Neural crest cell (in vitro differentiated cells): Measurements from ENCODE around the gene FRMD5. TPM values are rescaled to one million over a fixed set of nuclear protein-coding genes. Genes with fewer than 3 reads are reported as not detected.

Experiments used
- DNase-seq: peaks from one replicate; pipeline ENCODE4 v3.0.0; 2021; ENCODE audit warnings: low read depth, mixed read lengths, low spot score
- H3K27ac Mint-ChIP-seq: one replicate; pipeline ENCODE4 v1.8.0; 2021; ENCODE audit warnings: mild to moderate bottlenecking, mixed read lengths; ENCODE audit not compliant: unreplicated experiment
- H3K27me3 Mint-ChIP-seq: 2 replicates; pipeline ENCODE4 v1.8.0; 2021; ENCODE audit warnings: low read depth, mild to moderate bottlenecking, mixed read lengths
- H3K36me3 Mint-ChIP-seq: 2 replicates; pipeline ENCODE4 v1.8.0; 2021; ENCODE audit warnings: low read depth, mild to moderate bottlenecking, mixed read lengths
- H3K4me1 Mint-ChIP-seq: 2 replicates; pipeline ENCODE4 v1.8.0; 2021; ENCODE audit warnings: mixed read lengths
- H3K4me3 Mint-ChIP-seq: one replicate; pipeline ENCODE4 v1.8.0; 2021; ENCODE audit warnings: mild to moderate bottlenecking, mixed read lengths
- H3K9me3 Mint-ChIP-seq: 2 replicates; pipeline ENCODE4 v1.8.0; 2021; ENCODE audit warnings: mixed read lengths
- CTCF ChIP-seq: fragments of 200-600 bp; sonication (generic); conservative IDR thresholded peaks from 2 replicates; pipeline ENCODE4 v1.5.0; 2021; ENCODE audit warnings: antibody characterized with exemption, mild to moderate bottlenecking
- total RNA-seq: library from RNA; stranded (reverse); gene quantifications from 2 replicates; pipeline ENCODE4 v1.2.1, GENCODE V29; 2021

Gene FRMD5
- total RNA-seq, 1 donor from 2014 or later: 4.3 TPM

DNA sequence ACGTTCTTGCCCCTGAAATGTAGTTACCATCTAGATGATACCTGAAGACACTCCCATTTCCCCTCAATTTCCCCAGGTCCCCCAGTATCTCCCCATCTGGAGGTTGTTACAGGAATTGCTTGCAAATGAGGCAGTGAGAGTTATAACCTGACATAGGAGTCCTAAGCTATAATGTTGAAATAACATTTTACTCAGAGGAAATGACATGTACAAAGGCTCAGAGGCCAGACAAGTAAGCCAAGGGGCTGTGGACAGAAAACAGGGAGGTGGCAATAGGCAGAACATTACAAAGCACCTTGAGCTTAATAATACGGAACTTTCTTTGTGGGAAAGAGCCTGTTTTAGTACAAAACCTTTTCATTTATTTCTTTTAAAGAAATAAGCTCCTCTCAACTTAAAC lies 171.9 kb downstream of the FRMD5 start:
- H3K4me1 Mint-ChIP-seq: no peaks in the 10 kb centered on the region
- no peak for TF ChIP-seq CTCF
- no peak overlapping the region for H3K27ac Mint-ChIP-seq
- H3K27me3 Mint-ChIP-seq: no peaks in the 10 kb centered on the region
- DNase-seq: no peak
- H3K9me3 Mint-ChIP-seq: peaks cover 5% of the 10 kb centered on the region
- H3K4me3 Mint-ChIP-seq: no peak overlapping the region
- H3K36me3 Mint-ChIP-seq: peaks cover 2% of the 10 kb centered on the region

GRCh38 chr15:44018151-44018550 lies 176.9 kb downstream of the FRMD5 start:
- no peak for TF ChIP-seq CTCF
- no peaks in the 10 kb centered on the region for H3K4me1 Mint-ChIP-seq
- H3K36me3 Mint-ChIP-seq: peaks cover 1% of the 10 kb centered on the region
- no peak for DNase-seq
- peaks cover 3% of the 10 kb centered on the region for H3K9me3 Mint-ChIP-seq
- H3K27ac Mint-ChIP-seq: no peak overlapping the region
- H3K4me3 Mint-ChIP-seq: no peak overlapping the region
- H3K27me3 Mint-ChIP-seq: no peaks in the 10 kb centered on the region

DNA sequence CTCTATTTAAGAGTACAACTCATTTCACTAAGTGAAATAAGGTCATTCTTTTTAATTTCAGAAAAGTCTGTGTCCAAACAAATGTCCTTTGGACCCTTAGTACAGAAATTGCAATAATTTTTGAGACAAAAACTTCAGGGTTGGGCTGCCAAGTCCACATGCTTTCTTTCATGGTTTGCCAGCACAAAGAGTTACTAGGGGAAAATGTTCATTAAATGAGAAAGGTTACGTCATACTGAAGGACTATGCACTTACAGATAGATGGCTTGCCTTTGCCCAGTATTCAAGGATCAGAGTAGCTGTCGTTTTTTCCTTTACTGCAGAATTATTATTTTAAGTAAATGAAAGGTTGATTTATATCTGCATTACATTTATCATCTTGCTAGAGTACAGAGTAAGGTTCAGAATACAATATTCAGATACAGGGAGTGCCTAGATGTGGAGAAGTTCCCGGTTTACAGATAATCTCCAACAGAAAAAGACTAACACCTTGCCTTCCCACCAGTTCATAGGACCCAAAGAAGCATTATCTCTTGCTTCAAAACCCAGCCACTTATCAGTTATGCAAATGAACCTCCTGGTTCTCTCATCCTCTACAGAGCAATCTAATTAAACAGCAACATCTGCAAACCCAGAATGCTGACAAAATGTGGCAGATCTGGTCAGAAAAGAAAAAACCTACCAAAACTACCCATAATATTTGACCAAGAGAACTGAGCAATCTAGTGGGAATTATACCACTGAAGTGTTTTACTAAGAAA lies 179.3 kb downstream of the FRMD5 start:
- no peaks in the 10 kb centered on the region for H3K27me3 Mint-ChIP-seq
- no peak overlapping the region for H3K27ac Mint-ChIP-seq
- TF ChIP-seq CTCF: no peak
- H3K9me3 Mint-ChIP-seq: no peaks in the 10 kb centered on the region
- H3K4me1 Mint-ChIP-seq: peaks cover 15% of the 10 kb centered on the region
- H3K4me3 Mint-ChIP-seq: no peak overlapping the region
- no peaks in the 10 kb centered on the region for H3K36me3 Mint-ChIP-seq
- no peak for DNase-seq

DNA sequence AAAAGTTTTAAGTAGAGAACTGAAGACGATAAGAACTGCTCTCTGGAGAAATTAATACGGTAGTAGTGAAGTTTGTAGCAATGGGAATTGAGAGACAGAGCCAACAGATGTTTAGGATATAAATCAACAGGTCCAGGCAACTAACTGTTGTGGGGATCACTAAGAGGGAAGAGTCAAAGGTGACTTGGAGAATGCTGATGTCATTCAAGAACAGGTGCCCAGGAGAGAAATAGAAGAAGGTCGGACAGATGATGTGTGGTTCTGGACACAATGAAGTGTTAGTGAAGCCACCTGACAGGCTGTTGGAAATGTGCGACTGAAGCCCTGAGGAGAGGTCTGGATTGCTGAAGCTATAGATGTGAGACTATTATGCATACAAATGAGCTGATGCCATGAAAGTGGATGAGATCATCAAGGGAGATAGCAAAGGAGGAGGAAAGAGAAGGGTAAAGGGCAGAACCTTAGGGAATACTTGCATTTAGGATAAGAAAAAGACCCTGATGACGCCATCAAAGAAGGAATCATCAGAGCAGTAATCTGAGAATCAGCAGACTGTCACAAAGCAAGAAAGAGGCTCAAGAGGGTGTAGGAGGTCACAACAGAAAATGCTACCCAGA lies 183.7 kb downstream of the FRMD5 start:
- H3K4me3 Mint-ChIP-seq: no peak overlapping the region
- H3K27me3 Mint-ChIP-seq: no peaks in the 10 kb centered on the region
- no peak for DNase-seq
- peaks cover 15% of the 10 kb centered on the region for H3K4me1 Mint-ChIP-seq
- peaks cover 2% of the 10 kb centered on the region for H3K9me3 Mint-ChIP-seq
- H3K27ac Mint-ChIP-seq: peak overlapping the region; percentile 65
- H3K36me3 Mint-ChIP-seq: no peaks in the 10 kb centered on the region
- no peak for TF ChIP-seq CTCF

DNA sequence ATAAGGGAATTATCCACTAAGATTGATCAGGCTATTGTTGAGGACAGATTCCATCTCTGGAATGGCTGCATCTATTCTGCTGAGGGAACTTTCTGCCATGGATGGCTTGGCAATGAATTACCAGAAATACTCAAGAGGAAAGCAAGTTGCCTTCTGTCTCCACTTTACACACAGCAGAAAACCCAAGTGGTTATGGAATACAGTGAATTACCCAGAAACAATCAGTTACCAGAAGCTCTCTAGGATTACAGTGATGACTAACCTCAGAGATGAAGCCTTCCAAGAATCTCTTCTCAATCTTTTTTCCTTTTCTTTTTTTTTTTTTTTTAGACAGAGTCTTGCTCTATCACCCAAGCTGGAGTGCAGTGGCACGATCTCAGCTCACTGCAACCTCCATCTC lies 185.0 kb downstream of the FRMD5 start:
- DNase-seq: no peak
- H3K4me3 Mint-ChIP-seq: no peak overlapping the region
- H3K4me1 Mint-ChIP-seq: peaks cover 15% of the 10 kb centered on the region
- no peaks in the 10 kb centered on the region for H3K27me3 Mint-ChIP-seq
- no peaks in the 10 kb centered on the region for H3K36me3 Mint-ChIP-seq
- H3K27ac Mint-ChIP-seq: no peak overlapping the region
- TF ChIP-seq CTCF: no peak
- peaks cover 4% of the 10 kb centered on the region for H3K9me3 Mint-ChIP-seq
